Upper lobe of left lung (tissue), 4 donors: ENCODE measurements around the gene TDRD12.

Source experiments
- EP300 ChIP-seq, 4 donors: sonication (generic); formaldehyde crosslinking; IDR thresholded peaks; one replicate each; pipeline ENCODE4 v1.5.1; 2017; ENCODE audit warnings: antibody characterized with exemption in 4 of 4, control low read depth in 2 of 4
- POLR2A ChIP-seq, 4 donors: fragments of 450-650 bp; IDR thresholded peaks; one replicate each; pipeline ENCODE4 v1.5.1; 2016 to 2017; ENCODE audit warnings: antibody characterized with exemption in 4 of 4, mild to moderate bottlenecking in 2 of 4
- POLR2AphosphoS5 ChIP-seq, 2 donors: sonication (generic); formaldehyde crosslinking; IDR thresholded peaks; one replicate each; pipeline ENCODE4 v1.5.1; 2017; ENCODE audit warnings: antibody characterized with exemption in 2 of 2
- TF ChIP-seq, protein P1 (sequence below), 6 experiments: fragments of 450-650 bp in 4 of 6; fragments of 200-600 bp in 2 of 6; sonication (generic) in 2 of 6; IDR thresholded peaks; one replicate each; pipeline ENCODE4 v1.5.1; 2016 to 2019; ENCODE audit warnings: antibody characterized with exemption in 6 of 6

DNA sequence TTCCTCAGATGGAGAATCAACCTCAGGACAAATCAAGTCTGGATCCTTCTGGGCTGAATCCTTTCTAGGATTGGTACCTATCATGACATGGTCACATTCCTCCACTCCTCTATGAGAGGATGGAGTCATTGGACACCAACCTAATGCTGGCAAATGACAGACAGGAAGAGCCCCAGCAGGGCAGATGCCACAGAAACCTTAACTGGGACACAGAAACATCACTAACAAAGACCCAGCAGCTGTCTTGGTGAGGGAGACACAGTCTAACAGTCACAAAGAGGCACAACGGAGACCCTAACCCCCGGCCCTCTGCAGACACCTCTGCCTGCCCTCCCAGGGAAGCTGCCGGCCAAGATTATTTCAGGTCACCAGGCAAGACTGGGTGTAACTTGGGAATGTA, 46.7 kb upstream of the TDRD12 start:
- TF ChIP-seq, protein P1, sequence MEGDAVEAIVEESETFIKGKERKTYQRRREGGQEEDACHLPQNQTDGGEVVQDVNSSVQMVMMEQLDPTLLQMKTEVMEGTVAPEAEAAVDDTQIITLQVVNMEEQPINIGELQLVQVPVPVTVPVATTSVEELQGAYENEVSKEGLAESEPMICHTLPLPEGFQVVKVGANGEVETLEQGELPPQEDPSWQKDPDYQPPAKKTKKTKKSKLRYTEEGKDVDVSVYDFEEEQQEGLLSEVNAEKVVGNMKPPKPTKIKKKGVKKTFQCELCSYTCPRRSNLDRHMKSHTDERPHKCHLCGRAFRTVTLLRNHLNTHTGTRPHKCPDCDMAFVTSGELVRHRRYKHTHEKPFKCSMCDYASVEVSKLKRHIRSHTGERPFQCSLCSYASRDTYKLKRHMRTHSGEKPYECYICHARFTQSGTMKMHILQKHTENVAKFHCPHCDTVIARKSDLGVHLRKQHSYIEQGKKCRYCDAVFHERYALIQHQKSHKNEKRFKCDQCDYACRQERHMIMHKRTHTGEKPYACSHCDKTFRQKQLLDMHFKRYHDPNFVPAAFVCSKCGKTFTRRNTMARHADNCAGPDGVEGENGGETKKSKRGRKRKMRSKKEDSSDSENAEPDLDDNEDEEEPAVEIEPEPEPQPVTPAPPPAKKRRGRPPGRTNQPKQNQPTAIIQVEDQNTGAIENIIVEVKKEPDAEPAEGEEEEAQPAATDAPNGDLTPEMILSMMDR (IDR thresholded peaks at IDR 0.05) = no peak
- TF ChIP-seq POLR2AphosphoS5 (IDR thresholded peaks at IDR 0.05) (no peak), EP300 (IDR thresholded peaks at IDR 0.05) (no peak), POLR2A (IDR thresholded peaks at IDR 0.05) (no peak)
